ENCODE data around the gene CDC73.

- TF ChIP-seq CTCF (IDR thresholded peaks at IDR 0.05), result no peak
- TF ChIP-seq POLR2A (IDR thresholded peaks at IDR 0.05), result no peak
These were observed 62.9 kb downstream of the CDC73 start for GRCh38 chr1:193184776-193185175.

Data from heart left ventricle (tissue), 13 donors.